Activated naive CD4-positive, alpha-beta T cell treated with anti-CD3 and anti-CD28 coated beads, Interleukin-2, amount 10 ng/mL, durations not matched to agents 7 days and 5 days (primary cell): ENCODE data around the gene PRKG1.

Experiments used
- CTCF ChIA-PET: fragments of 350-600 bp; sonication (Branson Sonifier 250); formaldehyde crosslinking; loops from one replicate; lab custom pipeline; 2021; ENCODE audit warnings: antibody characterized with exemption; lab: Charles Lee
- DNase-seq: peaks from one replicate; pipeline ENCODE4 v3.0.0-alpha.2; 2020
- H3K27ac Mint-ChIP-seq: one replicate; pipeline ENCODE4 v1.8.0; 2021; ENCODE audit warnings: mild to moderate bottlenecking, moderate library complexity, mixed read lengths
- H3K27me3 Mint-ChIP-seq: one replicate; pipeline ENCODE4 v1.8.0; 2021; ENCODE audit warnings: mild to moderate bottlenecking, mixed read lengths
- H3K36me3 Mint-ChIP-seq: one replicate; pipeline ENCODE4 v1.8.0; 2021; ENCODE audit warnings: mixed read lengths
- H3K4me1 Mint-ChIP-seq: one replicate; pipeline ENCODE4 v1.8.0; 2021; ENCODE audit warnings: mixed read lengths
- H3K4me3 Mint-ChIP-seq: one replicate; pipeline ENCODE4 v1.8.0; 2021; ENCODE audit warnings: mild to moderate bottlenecking, moderate library complexity, mixed read lengths
- H3K9me3 Mint-ChIP-seq: one replicate; pipeline ENCODE4 v1.8.0; 2021; ENCODE audit warnings: mixed read lengths

PRKG1 gene

GRCh38 chr10:52257692-52258075, 1183.4 kb downstream of the PRKG1 start:
- Mint-ChIP-seq H3K9me3 (no peaks in the 10 kb centered on the region), H3K4me1 (no peaks in the 10 kb centered on the region), H3K4me3 (no peak overlapping the region), H3K27me3 (no peaks in the 10 kb centered on the region), H3K36me3 (no peaks in the 10 kb centered on the region), H3K27ac (no peak overlapping the region)
- CTCF ChIA-PET: no interaction called here
- no peak for DNase-seq

DNA sequence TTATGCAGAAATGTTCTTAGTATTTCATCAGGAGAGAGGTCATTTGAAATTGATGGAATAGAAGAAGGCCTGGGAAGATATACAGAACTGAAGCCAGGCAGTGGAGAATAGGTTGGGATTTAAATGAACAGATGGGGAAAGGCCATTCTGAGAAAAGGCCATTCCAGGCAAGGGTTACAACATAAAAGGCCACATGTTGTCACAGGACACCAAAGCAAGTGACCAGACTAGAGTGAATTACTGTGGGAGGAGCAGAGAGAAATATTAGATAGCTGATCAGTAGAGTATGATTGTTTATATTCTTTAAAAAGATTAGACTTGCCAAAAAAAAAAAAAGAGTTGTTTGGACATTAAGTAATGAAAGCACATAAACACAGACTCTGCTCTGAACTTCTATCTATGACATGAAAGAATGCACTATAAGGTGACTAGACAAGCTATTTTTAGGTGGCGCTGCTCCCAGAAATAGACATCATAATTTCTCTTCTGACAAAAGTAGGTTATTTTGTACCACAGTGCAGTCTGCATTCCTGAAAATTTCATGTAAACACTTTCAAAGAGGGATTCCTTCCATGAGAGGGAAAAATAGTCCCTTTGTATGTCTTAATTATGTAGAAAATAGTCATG, 1184.6 kb downstream of the PRKG1 start:
- Mint-ChIP-seq H3K27me3 (no peaks in the 10 kb centered on the region), H3K36me3 (no peaks in the 10 kb centered on the region), H3K9me3 (no peaks in the 10 kb centered on the region), H3K4me3 (no peak overlapping the region), H3K4me1 (no peaks in the 10 kb centered on the region), H3K27ac (no peak overlapping the region)
- no peak for DNase-seq
- CTCF ChIA-PET: no interaction called here

DNA sequence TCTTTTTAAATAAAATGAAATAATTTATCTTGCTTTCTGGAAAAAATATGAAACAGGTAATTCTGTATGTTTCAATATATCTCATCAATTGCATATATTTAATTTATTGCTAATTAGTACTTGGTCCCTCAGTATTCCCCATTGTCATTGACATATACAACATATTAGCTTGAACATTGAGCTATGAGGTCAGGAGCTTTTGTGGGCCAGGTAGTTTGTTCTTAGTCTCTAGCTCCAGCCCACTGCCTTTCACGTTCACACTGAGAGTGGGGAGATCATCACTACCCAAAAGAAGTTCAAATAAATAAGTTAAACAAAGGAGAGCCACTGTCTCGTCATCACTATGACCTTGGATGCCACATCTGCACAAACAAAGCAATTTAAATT, 1185.1 kb downstream of the PRKG1 start:
- Mint-ChIP-seq H3K27me3 (no peaks in the 10 kb centered on the region), H3K4me1 (no peaks in the 10 kb centered on the region), H3K9me3 (no peaks in the 10 kb centered on the region), H3K36me3 (no peaks in the 10 kb centered on the region), H3K27ac (no peak overlapping the region), H3K4me3 (no peak overlapping the region)
- DNase-seq: no peak
- CTCF ChIA-PET: no interaction called here

- CTCF ChIA-PET: no interaction called here
- DNase-seq: no peak
- Mint-ChIP-seq H3K27ac (no peak overlapping the region), H3K4me3 (no peak overlapping the region), H3K27me3 (no peaks in the 10 kb centered on the region), H3K36me3 (no peaks in the 10 kb centered on the region), H3K4me1 (no peaks in the 10 kb centered on the region), H3K9me3 (no peaks in the 10 kb centered on the region)
These were observed 1187.1 kb downstream of the PRKG1 start for GRCh38 chr10:52261362-52261761.

DNA sequence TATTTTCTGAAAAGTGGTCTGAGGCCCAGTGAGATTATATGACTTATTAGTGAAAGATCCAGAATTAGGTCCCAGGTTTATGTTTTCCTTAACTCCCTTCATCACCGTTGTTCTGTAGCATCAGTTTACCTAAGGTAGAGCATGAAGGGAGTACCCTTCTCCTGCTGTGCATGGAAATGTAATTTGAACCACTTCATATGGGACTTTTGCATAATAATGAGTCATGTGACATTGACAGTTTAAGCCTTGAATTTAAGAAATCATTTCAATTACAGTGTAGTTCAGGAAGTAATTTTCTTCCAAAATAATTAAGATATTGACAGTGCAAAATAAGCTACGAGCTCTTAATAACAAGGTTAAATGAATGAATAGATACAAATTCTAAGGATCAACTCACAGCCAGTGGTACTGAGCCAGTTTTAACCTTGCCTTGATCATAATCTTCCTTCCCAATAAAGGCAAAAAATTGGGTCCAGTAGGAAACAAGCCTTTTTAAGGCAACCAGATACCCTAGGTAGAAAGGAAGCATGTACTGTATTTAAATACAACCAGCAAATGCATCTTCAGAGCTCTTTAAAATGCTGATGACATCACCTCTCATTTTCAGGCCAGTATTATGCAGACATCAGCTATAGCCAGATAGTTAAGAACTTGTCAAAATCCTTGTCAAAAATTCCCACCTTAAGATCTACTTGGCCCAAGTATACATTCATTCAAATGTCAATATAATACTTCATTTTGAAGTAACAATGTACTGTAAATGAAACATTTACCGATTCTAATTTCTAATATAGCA, 1191.0 kb downstream of the PRKG1 start:
- no peak for DNase-seq
- Mint-ChIP-seq H3K36me3 (no peaks in the 10 kb centered on the region), H3K27me3 (no peaks in the 10 kb centered on the region), H3K4me3 (no peak overlapping the region), H3K4me1 (no peaks in the 10 kb centered on the region), H3K27ac (no peak overlapping the region), H3K9me3 (no peaks in the 10 kb centered on the region)
- CTCF ChIA-PET: no interaction called here

DNA sequence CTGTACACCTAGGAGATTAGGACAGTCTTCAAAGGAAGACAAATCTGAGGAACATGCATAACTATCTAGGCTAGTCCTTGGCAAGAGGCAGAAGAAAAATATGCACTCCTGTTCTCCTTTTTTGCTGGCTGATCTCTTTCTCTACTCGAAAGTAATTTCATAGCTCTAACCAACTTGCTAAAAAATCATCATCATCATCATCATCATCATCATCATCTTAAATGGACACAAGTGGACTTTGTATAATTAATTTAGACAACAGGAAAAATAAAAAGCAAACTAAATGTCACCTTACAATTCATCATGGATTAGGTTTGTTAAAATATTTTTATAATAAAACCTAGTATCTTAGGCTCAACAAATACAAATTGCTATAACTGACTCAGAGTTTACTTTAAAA, 1192.6 kb downstream of the PRKG1 start:
- CTCF ChIA-PET: no interaction called here
- Mint-ChIP-seq H3K27ac (no peak overlapping the region), H3K4me1 (no peaks in the 10 kb centered on the region), H3K4me3 (no peak overlapping the region), H3K27me3 (no peaks in the 10 kb centered on the region), H3K9me3 (no peaks in the 10 kb centered on the region), H3K36me3 (no peaks in the 10 kb centered on the region)
- DNase-seq: no peak

DNA sequence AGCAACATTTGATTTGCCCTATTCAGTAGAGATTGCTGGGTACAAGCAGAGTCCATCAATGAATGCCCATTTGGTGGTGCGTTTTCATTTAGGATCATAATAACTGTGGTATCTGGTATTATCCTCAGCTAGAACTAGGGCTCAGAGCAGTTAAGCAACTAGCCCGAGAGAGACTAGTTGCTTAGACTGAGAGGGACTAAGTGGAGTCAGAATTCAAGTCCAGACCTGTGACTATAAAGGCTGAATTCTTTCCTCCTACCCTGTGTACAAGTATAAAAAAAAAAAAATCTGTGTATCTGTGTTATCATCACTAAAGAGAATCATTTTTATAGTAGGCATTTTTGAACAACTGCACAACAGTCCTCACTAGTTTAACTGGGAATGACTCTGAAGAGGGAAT, 1194.5 kb downstream of the PRKG1 start:
- Mint-ChIP-seq H3K27ac (no peak overlapping the region), H3K4me3 (no peak overlapping the region), H3K9me3 (no peaks in the 10 kb centered on the region), H3K4me1 (no peaks in the 10 kb centered on the region), H3K27me3 (no peaks in the 10 kb centered on the region), H3K36me3 (no peaks in the 10 kb centered on the region)
- no peak for DNase-seq
- CTCF ChIA-PET: no interaction called here

DNA sequence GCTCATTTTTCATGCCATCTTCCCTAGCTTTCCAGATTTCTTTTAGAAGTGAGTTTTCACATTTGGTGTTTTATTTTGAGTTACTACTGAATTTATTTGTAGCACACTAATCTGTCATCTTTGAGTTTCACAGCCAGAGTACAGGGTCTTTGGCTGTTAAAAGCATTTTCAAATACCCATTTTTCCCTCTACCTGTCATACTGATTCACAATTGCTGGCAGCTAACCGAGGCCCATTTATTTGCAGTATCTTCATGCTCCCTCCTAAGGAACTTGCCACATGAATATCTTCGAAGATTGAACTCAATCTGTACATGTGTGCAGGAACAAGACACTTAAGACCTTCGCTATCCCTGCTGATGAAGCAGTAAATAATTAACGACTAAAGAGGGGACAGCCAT, 1194.9 kb downstream of the PRKG1 start:
- H3K27ac Mint-ChIP-seq: no peak overlapping the region
- no peak for DNase-seq
- H3K27me3 Mint-ChIP-seq: no peaks in the 10 kb centered on the region
- no peak overlapping the region for H3K4me3 Mint-ChIP-seq
- H3K36me3 Mint-ChIP-seq: no peaks in the 10 kb centered on the region
- CTCF ChIA-PET: no interaction called here
- no peaks in the 10 kb centered on the region for H3K9me3 Mint-ChIP-seq
- H3K4me1 Mint-ChIP-seq: no peaks in the 10 kb centered on the region

GRCh38 chr10:52276163-52276562, 1201.9 kb downstream of the PRKG1 start:
- Mint-ChIP-seq H3K4me3 (no peak overlapping the region), H3K4me1 (no peaks in the 10 kb centered on the region), H3K36me3 (no peaks in the 10 kb centered on the region), H3K27me3 (no peaks in the 10 kb centered on the region), H3K27ac (no peak overlapping the region), H3K9me3 (peaks cover 3% of the 10 kb centered on the region)
- no peak for DNase-seq
- CTCF ChIA-PET: no interaction called here

- H3K27me3 Mint-ChIP-seq: no peaks in the 10 kb centered on the region
- no peak for DNase-seq
- peaks cover 3% of the 10 kb centered on the region for H3K9me3 Mint-ChIP-seq
- CTCF ChIA-PET: interaction anchor here (0.7 kb wide), 1 partner anchor 854 kb away, joined by 3 read pairs; no protein-coding TSS in a partner anchor
- H3K4me1 Mint-ChIP-seq: no peaks in the 10 kb centered on the region
- no peak overlapping the region for H3K27ac Mint-ChIP-seq
- H3K36me3 Mint-ChIP-seq: no peaks in the 10 kb centered on the region
- H3K4me3 Mint-ChIP-seq: no peak overlapping the region
These were observed 1202.7 kb downstream of the PRKG1 start for GRCh38 chr10:52276986-52277385.

DNA sequence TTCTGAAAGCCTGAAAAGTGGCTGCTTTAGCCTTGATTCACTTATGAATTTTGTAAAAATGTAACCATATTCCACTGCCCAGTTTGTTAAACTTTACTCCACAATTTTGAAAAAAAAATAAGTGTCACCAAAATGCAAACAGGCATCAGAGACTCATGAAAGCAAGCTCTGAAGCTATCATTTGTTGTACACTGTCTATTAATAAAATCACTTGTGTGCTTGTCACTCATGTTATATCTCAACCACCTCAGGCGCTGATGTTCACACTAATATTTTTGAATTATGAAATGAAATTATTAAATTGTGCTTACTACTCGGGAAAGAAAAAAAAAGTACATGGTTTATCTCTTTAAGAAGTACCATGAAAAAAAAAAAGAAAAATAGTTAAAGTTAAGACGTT, 1205.3 kb downstream of the PRKG1 start:
- H3K27me3 Mint-ChIP-seq: no peaks in the 10 kb centered on the region
- CTCF ChIA-PET: no interaction called here
- peaks cover 3% of the 10 kb centered on the region for H3K9me3 Mint-ChIP-seq
- H3K4me3 Mint-ChIP-seq: no peak overlapping the region
- DNase-seq: no peak
- no peaks in the 10 kb centered on the region for H3K4me1 Mint-ChIP-seq
- H3K27ac Mint-ChIP-seq: no peak overlapping the region
- H3K36me3 Mint-ChIP-seq: no peaks in the 10 kb centered on the region

GRCh38 chr10:52280051-52280450, 1205.8 kb downstream of the PRKG1 start:
- Mint-ChIP-seq H3K4me3 (no peak overlapping the region), H3K27me3 (no peaks in the 10 kb centered on the region), H3K36me3 (no peaks in the 10 kb centered on the region), H3K9me3 (peaks cover 3% of the 10 kb centered on the region), H3K4me1 (no peaks in the 10 kb centered on the region), H3K27ac (no peak overlapping the region)
- DNase-seq: no peak
- CTCF ChIA-PET: no interaction called here

- no peaks in the 10 kb centered on the region for H3K27me3 Mint-ChIP-seq
These were observed 1208.9 kb downstream of the PRKG1 start for GRCh38 chr10:52283174-52283573.

DNA sequence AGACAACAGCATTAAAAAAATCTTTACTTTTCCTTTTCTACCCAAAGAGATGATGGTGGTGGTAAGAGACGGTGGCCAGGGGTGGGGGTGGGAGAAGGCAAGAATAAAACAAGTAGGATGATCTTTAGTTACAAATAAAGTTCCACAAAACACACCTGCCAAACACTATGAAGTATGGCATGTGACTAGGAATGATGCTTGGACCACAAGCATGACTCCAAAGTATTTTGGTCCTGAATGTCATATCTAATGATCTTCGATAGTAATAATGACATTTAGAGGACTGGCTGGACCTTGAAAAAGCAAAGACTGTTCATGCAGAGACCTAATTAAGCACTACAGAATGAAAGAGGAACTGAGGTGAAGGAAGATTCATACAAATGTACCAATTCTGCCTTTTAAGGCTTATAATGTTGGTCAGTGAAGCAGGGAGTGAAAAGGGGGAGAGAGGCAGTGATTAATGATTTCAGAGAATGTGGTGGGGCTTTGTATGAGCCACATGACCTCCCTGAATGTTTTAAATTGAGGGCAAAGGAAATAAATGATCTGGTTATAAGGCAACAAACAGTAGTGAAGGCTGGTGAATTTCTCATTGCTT, 1210.2 kb downstream of the PRKG1 start:
- Mint-ChIP-seq H3K4me3 (no peak overlapping the region), H3K27me3 (no peaks in the 10 kb centered on the region), H3K9me3 (no peaks in the 10 kb centered on the region), H3K4me1 (no peaks in the 10 kb centered on the region), H3K27ac (no peak overlapping the region), H3K36me3 (no peaks in the 10 kb centered on the region)
- DNase-seq: no peak
- CTCF ChIA-PET: no interaction called here

More at GRCh38 chr10:52283174-52283573, 1208.9 kb downstream of the PRKG1 start:
- Mint-ChIP-seq H3K27ac (no peak overlapping the region), H3K4me3 (no peak overlapping the region), H3K9me3 (no peaks in the 10 kb centered on the region), H3K4me1 (no peaks in the 10 kb centered on the region), H3K36me3 (no peaks in the 10 kb centered on the region)
- DNase-seq: no peak
- CTCF ChIA-PET: no interaction called here

- no peak for DNase-seq
- CTCF ChIA-PET: no interaction called here
- H3K4me3 Mint-ChIP-seq: no peak overlapping the region
- no peaks in the 10 kb centered on the region for H3K27me3 Mint-ChIP-seq
- no peaks in the 10 kb centered on the region for H3K9me3 Mint-ChIP-seq
- H3K27ac Mint-ChIP-seq: no peak overlapping the region
- H3K4me1 Mint-ChIP-seq: no peaks in the 10 kb centered on the region
- no peaks in the 10 kb centered on the region for H3K36me3 Mint-ChIP-seq
These were observed 1213.6 kb downstream of the PRKG1 start for GRCh38 chr10:52287866-52288265.
